ENCODE data around the gene PDE6G.
A peak's percentile ranks its signal among the peaks of the same experiment; 100 is the strongest.

Gene PDE6G

DNA sequence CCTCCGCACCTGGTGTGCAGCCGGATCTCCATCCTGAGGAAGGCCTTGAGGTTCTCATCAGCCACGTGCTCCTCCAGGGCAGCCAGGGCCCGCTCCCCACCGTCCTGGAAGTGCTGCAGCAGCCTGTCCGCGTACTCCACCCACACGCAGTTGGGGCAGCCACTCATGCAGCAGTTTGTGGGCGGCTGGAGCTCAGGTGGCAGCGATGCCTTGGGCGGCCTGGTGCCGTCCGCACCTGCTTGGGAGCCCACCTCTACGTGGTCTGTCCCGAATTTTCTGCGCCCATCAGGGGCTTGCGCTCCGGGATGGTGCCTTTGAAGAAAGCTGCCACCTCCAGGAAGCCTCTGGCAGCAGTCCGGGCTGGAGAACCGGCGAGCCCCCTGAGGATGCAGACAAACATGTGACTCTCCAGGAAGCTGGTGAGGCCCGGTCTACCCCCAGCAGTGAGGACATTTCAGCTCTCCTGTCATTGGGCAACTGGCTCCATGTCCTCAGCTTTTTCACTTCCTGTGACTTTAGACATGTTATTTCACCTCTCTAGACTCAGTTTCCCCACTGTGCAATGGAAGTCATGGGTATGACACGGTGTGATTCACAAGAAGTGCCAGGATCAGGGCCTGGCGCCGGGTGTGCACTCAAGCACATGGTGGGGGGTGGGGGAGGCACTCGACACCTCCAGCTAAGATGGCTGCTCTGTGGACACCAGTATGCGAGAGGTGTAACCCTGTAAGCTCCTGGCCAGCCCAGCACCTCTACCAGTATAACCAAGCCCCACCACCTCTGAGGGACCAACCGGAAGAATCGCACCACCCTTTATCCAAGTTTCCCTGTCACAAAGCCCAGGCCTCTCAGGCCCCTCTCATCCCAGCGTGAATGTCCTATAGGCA, 9.1 kb upstream of the PDE6G start:
- Histone ChIP-seq H3K4me2 (peak overlapping the region; percentile 99), H3K36me3 (peaks cover 45% of the 10 kb centered on the region)

DNA sequence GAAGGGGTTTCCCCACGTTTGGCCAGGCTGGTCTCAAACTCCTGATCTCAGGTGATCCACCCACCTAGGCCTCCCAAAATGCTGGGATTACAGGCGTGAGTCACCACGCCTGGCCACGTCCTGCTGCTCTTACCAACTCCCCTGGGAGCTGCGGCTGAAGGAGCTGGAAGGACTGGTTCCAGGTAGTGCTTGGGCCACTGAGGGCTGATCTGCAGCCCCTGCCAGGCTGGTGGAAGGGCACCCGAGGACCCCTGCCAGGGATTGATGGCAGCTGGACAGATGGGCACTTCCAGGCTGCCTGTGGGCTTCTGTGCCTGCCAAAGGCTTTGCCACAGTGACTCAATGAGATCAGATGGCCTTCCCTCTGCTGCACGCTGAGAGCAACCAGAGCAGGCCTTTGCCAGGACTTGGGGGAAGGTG, 7.7 kb upstream of the PDE6G start:
- Histone ChIP-seq H4K20me1 (no peaks in the 10 kb centered on the region), H3K9ac (no peak overlapping the region), H3K4me2 (peak overlapping the region; percentile 5), H3K27me3 (no peaks in the 10 kb centered on the region), H3K36me3 (peaks cover 31% of the 10 kb centered on the region), H3K9me3 (no peaks in the 10 kb centered on the region), H3K4me1 (peaks cover 45% of the 10 kb centered on the region), H3K27ac (no peak overlapping the region), H3K4me3 (no peak overlapping the region)
- TF ChIP-seq Cebpa-rat (IDR thresholded peaks at IDR 0.05), result no peak

More for the DNA sequence above, 9.1 kb upstream of the PDE6G start:
- peak overlapping the region; percentile 99 for H3K27ac ChIP-seq
- H4K20me1 ChIP-seq, result peaks cover 7% of the 10 kb centered on the region; the same call in 1 of the 2 replicates
- H3K9me3 ChIP-seq, result no peaks in the 10 kb centered on the region
- no peak for TF ChIP-seq Cebpa-rat (IDR thresholded peaks at IDR 0.05)
- H3K27me3 ChIP-seq, result no peaks in the 10 kb centered on the region
- peaks cover 53% of the 10 kb centered on the region for H3K4me1 ChIP-seq
- peak overlapping the region; percentile 100 for H3K4me3 ChIP-seq
- peak overlapping the region; percentile 99 for H3K9ac ChIP-seq

DNA sequence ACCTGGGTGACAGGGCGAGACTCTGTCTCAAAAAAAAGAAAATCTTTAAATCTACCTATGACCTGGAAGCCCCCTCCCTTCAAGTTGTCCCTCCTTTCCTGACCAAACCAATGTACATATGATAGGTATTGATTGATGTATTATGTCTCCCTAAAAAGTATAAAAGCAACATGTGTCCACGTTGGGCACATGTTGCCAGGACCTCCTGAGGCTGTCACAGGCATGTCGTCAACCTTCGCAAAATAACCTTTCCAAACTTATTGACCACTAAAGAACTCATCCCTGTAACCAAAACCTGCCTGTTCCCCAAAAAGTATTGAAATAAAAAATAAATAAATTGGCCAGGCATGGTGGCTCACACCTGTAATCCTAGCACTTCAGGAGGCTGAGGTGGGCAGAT, 5.7 kb upstream of the PDE6G start:
- no peak overlapping the region for H3K27ac ChIP-seq
- no peak for TF ChIP-seq Cebpa-rat (IDR thresholded peaks at IDR 0.05)
- H3K36me3 ChIP-seq, result peaks cover 16% of the 10 kb centered on the region

DNA sequence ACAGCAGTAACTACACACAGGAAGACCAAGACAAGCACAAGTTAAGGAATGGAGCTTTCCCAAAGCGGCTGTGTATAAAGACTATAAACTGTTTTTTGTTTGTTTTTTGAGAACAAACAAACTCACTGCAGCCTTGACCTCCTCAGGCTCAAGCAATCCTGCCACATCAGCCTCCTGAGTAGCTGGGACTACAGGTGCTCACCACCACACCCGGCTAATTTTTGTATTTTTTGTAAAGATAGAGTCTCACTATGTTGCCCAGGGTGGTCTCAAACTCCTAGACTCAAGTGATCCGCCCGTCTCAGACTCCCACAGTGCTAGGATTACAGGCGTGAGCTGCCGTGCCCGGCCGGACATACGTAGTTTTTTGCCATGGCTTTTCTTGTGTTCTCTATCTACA, 4.1 kb upstream of the PDE6G start:
- Histone ChIP-seq H3K4me3 (no peak overlapping the region), H3K36me3 (peaks cover 16% of the 10 kb centered on the region), H3K27me3 (no peaks in the 10 kb centered on the region), H3K9ac (no peak overlapping the region), H4K20me1 (no peaks in the 10 kb centered on the region), H3K4me2 (no peak overlapping the region), H3K4me1 (peaks cover 48% of the 10 kb centered on the region), H3K9me3 (no peaks in the 10 kb centered on the region), H3K27ac (no peak overlapping the region)
- no peak for TF ChIP-seq Cebpa-rat (IDR thresholded peaks at IDR 0.05)

More for the DNA sequence above, 5.7 kb upstream of the PDE6G start:
- Histone ChIP-seq H3K27me3 (no peaks in the 10 kb centered on the region), H4K20me1 (no peaks in the 10 kb centered on the region), H3K9me3 (no peaks in the 10 kb centered on the region), H3K4me1 (peaks cover 37% of the 10 kb centered on the region), H3K9ac (no peak overlapping the region), H3K4me2 (no peak overlapping the region), H3K4me3 (no peak overlapping the region)

DNA sequence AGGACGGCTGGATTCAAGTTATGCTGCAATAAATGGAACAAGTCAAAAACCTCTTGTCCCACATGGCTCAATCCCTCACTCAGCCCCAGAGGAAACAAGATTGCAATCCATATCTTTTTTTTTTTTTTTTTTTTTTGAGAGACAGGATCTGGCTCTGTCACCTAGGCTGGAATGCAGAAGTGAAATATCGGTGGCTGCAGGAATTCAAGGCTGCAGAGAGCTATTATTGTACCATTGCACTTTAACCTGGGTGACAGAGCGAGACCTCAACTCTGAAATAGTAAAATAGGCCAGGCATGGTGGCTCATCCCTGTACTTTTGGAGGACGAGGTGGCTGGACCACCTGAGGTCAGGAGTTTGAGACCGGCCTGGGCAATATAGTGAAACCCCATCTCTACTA, 2.7 kb upstream of the PDE6G start:
- Histone ChIP-seq H3K4me1 (peaks cover 47% of the 10 kb centered on the region), H3K9me3 (no peaks in the 10 kb centered on the region), H3K4me3 (no peak overlapping the region), H3K4me2 (peak overlapping the region; percentile 22; the same call in 1 of the 2 replicates), H3K27ac (no peak overlapping the region), H3K27me3 (no peaks in the 10 kb centered on the region), H3K36me3 (peaks cover 3% of the 10 kb centered on the region), H4K20me1 (no peaks in the 10 kb centered on the region), H3K9ac (no peak overlapping the region)
- no peak for TF ChIP-seq Cebpa-rat (IDR thresholded peaks at IDR 0.05)

DNA sequence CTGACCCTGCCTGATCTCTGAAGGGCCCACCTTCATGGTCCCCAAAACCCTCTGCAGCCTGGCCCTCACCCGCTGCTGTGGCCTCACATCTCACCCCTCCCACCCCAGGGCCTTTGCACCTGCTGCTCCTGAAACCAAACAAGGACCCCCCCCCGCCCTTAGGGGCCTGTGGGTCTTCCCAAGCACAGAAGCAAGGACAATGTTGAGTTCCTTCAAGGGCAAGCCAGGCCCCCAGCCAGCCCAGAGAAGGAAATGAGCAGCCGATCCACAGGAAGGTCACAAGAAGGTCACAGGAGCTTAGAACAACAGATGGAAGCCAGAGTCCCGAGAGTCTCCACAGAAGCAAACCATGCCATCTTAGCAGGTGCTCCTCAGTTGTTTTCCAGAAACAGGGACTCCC, 493 bp upstream of the PDE6G start:
- Histone ChIP-seq H3K4me3 (no peak overlapping the region), H3K4me1 (peaks cover 67% of the 10 kb centered on the region), H3K9me3 (no peaks in the 10 kb centered on the region), H3K9ac (peak overlapping the region; percentile 29; the same call in 1 of the 2 replicates), H3K36me3 (no peaks in the 10 kb centered on the region), H4K20me1 (no peaks in the 10 kb centered on the region), H3K27me3 (no peaks in the 10 kb centered on the region), H3K27ac (peak overlapping the region; percentile 66), H3K4me2 (peak overlapping the region; percentile 74)
- TF ChIP-seq Cebpa-rat (IDR thresholded peaks at IDR 0.05), result no peak

DNA sequence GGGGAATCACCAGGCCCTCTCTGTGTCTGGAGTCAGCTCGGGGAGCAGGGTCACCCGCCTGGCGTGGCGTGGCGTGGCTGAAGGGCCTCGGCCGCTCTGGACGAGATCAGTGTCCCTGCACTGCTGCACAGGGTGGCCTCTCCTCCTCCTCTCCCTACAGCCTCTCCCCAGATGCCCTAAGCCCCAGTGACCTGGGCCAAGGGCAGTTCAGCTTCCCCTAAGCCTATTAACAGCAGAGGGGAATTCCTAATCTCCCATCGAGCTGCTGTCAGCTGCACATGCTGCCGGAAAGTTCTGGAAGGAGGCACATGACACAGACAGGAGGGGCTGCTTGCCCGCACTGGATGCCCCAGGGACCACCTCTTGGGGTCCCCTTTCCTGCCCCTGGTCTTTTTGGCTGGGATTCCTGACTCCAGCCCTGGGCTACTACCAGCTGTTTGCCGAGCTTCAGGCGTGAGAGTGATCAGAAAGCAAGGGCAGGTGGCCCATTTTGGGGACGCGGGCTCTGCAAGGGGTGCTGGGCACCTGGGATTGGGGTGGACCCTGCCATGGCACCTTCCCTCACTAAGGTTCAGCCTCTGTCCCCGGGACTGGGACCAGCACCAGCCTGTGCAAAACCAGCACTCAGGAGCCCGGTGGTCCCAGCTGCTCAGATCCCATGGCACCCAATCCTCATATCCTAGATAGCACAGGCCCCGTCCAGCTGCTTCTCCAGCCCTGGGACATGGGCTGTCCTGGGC, 794 bp downstream of the PDE6G start:
- Histone ChIP-seq H3K4me1 (peaks cover 80% of the 10 kb centered on the region), H3K9me3 (no peaks in the 10 kb centered on the region), H3K27ac (peak overlapping the region; percentile 66), H3K27me3 (no peaks in the 10 kb centered on the region), H4K20me1 (no peaks in the 10 kb centered on the region), H3K4me3 (no peak overlapping the region), H3K36me3 (no peaks in the 10 kb centered on the region), H3K4me2 (peak overlapping the region; percentile 74), H3K9ac (peak overlapping the region; percentile 32; the same call in 1 of the 2 replicates)
- TF ChIP-seq Cebpa-rat (IDR thresholded peaks at IDR 0.05), result no peak

DNA sequence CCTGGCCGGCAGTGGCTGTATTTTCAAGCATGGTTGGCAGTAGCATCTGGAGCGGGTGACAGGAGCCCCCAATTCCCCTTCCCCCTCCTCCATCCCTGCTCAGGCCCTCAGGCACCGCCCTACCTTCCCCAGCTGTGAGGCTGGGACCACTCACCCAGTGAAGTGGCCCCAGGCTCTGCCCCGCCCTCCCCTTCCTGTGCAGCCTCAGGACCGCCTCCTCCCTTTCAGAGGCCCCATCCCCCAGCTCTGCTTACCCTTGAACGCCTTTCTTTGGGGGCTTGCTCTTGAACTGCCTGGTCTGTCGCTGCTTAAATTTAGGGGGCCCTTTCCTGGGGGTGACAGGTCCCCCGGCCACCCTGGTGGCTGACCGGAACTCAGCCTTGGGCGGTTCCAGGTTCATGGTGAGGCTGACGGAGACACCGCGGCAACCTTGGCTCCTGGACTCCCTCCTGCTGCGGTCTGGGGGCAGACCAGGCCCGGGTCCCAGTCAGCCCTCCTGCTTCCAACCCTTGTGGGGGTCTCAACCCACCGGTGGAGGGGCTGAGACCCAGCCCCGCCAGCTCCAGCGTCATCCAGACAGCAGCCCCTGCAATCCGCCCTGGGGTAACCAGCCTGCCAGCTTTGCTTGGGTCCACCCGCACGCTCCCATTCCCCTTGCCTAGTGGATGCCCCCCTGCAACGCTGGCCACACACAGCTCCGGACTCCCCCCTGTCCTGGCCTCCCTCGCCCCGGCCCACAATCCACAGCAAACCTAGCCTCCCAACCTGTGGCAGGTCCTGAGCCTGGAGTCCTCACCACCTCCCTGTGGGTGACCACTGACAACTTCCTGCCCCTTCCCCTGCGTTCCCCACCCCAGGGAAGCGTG, 3.2 kb downstream of the PDE6G start:
- H3K4me3 ChIP-seq, result peak overlapping the region; percentile 66

DNA sequence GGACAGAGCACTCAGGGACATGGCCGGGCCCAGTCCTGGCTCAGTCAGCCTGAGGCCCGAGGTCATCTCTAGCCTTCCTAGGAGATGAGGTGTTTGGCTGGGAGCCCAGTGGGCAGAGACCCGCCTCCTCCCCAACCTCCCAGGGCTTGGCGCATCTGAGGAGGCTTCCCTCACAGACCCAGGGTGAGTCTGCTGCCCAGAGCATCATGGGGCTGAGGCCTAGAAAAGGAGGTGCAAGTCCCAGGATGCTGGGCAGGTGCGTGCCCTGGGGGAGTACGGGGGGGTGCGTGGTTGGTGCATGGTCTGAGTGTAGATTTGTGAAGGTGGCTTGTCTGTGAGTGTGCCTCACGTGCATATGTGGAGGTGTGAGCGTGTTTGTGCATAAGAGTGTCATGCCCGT, 4.7 kb downstream of the PDE6G start:
- H3K9ac ChIP-seq, result no peak overlapping the region
- 0 out of 2 replicates have a peak overlapping the region, but pooled peaks have one; percentile 28 for H3K27ac ChIP-seq
- peak overlapping the region; percentile 42 for H3K4me2 ChIP-seq
- peaks cover 62% of the 10 kb centered on the region for H3K4me1 ChIP-seq
- peaks cover 22% of the 10 kb centered on the region for H3K9me3 ChIP-seq
- no peaks in the 10 kb centered on the region for H3K27me3 ChIP-seq
- no peak for TF ChIP-seq Cebpa-rat (IDR thresholded peaks at IDR 0.05)
- no peaks in the 10 kb centered on the region for H4K20me1 ChIP-seq
- H3K4me3 ChIP-seq, result no peak overlapping the region
- no peaks in the 10 kb centered on the region for H3K36me3 ChIP-seq

More for the DNA sequence above, 3.2 kb downstream of the PDE6G start:
- peak overlapping the region; percentile 99 for H3K4me2 ChIP-seq
- H3K4me1 ChIP-seq, result peaks cover 71% of the 10 kb centered on the region
- H3K27me3 ChIP-seq, result no peaks in the 10 kb centered on the region
- H3K9ac ChIP-seq, result peak overlapping the region; percentile 81
- no peaks in the 10 kb centered on the region for H4K20me1 ChIP-seq
- no peaks in the 10 kb centered on the region for H3K36me3 ChIP-seq
- H3K27ac ChIP-seq, result peak overlapping the region; percentile 92
- TF ChIP-seq Cebpa-rat (IDR thresholded peaks at IDR 0.05), result no peak
- H3K9me3 ChIP-seq, result peaks cover 18% of the 10 kb centered on the region
